GM19438 (cell line): ENCODE measurements around the gene KLF1.

Experiments
- ATAC-seq: cut with Tn5 transposase; IDR thresholded peaks from one replicate; pipeline ENCODE4 v1.9.1; 2021; ENCODE audit warnings: low read depth; ENCODE audit not compliant: unreplicated experiment

The KLF1 gene

DNA sequence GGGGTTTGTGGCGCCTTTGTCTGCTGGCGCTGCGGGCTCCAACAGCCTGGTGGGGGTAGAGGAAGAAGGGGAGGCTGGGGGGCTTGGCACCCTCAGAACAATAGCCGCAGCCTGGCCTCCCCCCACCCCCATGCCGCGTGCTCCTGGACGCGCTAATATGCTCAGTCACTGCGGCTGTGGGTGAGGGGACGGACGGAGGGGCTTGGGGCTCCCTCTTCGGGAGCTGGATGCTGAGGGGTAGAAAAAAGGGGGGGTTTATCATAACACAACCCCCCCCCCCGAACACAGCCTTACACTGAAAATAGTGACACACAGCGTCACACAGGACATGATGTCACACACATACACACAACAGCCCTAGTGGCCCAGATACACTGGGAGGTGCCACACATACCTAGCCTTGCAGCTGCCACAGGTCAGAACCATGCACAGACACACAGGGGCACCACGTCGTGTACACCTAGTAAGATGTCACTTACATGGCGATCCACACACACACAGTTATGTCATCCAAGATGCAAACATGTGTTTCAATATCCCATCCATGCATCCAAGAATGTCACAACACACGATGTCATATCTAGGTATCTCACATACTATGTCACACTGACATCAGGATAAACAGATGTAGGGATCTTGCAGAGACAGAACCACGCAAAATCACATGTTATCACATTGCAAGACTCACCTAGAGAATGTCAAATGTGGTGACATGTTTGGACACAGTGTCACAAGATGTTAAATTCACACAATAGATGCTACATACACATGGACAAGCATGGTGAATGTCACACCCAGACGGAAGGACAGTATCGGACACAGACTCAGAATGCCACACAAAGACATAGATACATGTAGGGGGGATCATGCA, 47.9 kb downstream of the KLF1 start:
- ATAC-seq: no peak

DNA sequence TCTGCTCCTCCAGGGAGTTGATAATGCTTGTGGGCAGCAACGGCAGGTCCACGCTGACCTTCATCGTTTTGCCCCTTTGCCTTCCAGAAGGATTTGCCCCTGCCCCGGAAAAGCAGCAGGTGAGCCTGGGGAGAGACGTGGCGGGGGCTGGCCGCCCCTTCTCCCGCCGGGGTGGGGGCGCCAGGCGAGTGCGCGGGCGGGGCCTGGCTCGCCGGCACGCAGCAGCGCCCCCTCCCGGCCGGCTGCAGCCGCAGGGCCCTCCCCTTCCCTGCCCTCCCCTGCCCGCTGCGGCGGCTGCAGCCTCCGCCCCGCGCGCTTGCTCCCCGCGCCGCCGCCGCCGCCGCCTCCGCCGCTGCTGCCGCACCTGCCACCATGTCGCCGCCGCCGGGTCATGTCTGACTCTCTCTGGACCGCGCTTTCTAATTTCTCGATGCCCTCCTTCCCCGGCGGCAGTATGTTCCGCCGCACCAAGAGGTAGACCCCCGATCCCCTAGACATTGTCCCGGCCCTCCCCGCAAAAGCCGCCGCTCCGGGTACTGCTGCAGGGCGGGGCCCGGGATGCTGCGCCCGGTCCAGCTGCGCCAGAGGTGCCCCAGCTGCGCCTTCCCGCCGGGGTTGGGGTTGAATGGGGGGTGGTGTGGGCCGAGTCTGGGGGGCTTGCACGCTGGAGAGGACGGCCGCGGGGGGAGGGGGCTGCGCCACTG, 48.7 kb downstream of the KLF1 start, which contains the start of gene MAST1:
Gene MAST1, plus strand, starts transcription at position 334 of the 704 bp plus-strand sequence. Its CDS starts 58 bp downstream, at position 392.
- ATAC-seq: no peak

DNA sequence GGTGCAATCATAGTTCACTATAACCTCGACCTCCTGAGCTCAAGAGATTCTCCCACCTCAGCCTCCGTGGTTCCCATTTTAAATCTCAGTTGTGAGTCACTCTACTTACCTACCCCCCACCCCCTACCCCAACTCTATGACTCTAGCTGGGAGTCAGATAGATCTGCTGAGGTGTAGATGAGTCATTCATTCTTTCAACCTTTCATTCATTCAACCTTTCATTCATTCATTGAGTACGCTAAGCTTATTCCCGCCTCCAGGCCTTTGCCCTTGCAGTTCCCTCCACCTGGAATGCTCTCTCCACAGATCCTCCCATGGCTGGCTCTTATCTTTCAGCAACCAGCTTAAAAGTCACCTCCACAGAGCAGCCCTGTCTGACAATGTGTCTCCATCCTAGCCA, 49.8 kb downstream of the KLF1 start:
- ATAC-seq: no peak

DNA sequence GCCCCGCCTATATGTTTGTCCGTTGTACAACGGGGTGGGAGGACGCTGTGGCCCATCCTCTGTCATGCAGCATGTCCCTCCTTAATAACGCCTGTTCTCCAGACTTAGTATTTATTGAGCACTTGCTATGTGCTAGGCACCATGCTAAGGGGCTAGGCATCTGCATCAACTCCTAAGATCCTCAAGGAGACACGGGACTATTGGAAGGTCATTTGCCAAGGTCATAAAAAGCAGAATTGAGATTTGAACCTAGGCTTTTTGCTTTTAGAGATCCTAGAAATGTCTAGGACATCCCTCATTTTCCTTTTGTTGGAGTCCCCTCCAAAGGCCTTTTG, 50.5 kb downstream of the KLF1 start:
- ATAC-seq: no peak

DNA sequence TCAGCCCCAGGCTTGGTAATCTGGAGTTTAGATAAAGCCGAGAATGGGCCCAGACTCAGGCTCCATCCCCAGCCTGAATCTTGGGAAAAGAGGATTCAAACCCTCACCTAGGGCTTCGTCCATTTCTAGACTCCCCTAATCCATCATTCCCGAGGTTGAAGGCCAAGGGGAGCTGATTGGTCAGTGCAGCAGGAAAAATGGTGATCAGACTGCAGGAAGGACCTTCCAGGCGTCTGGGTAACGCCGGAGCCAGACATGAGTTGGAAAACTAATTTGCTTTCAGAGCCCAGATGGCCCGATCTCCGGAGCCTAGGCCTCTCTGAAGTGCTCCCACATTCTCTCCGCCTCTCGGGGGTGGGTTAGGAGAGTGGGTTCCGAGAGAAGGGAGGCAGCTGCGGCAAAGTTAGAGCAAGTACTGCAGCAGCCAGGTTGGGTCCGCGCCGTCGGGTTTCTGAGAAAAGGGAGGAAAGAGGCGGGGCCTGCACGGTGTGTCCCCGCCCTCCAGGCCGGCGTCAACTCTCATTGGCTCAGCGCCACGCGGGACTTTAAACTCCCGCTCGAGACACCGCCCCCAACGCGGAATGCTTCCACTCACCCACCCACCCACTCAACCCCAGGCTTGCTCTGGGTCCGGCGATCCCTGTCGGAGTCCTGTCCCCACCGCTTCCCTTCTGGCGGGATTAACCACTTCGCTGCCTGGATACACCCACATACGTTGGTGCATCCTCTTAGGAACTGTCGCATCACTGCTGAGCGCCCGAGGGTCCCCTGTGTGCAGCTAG, 51.8 kb downstream of the KLF1 start:
- no peak for ATAC-seq

DNA sequence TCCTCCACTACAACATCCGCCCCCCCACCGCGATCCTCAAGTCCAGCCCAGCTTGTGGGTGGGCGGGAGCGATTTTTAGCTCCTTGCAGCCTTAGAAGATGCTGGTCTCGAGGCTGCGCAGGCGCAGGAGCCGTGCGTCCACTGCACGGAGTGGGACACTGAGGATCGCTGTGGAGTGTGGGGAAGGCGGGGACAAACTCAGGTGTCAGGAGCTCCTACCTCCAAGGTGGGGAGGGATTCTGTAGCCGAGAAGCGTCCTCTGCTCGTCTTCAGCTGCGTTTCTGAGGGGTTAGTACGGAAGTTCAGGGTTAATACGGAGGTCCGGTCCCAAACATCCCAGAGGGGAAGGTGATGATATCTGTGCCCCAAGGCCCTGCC, 52.4 kb downstream of the KLF1 start, which contains the start of gene RTBDN:
Gene RTBDN, minus strand, starts transcription at position 14 of the 378 bp plus-strand sequence. CDS start 4,600 bp downstream, outside the sequence.
- no peak for ATAC-seq
